ENCODE data around the gene LARP4. TPM values are rescaled to one million over a fixed set of nuclear protein-coding genes. Genes with fewer than 3 reads are reported as not detected.

LARP4 gene
- total RNA-seq, 3 donors from 2014 or later (not counting 1 experiment from before 2014, with no cell fraction given), result 25.1 to 41.1 (median 35.3) TPM

DNA sequence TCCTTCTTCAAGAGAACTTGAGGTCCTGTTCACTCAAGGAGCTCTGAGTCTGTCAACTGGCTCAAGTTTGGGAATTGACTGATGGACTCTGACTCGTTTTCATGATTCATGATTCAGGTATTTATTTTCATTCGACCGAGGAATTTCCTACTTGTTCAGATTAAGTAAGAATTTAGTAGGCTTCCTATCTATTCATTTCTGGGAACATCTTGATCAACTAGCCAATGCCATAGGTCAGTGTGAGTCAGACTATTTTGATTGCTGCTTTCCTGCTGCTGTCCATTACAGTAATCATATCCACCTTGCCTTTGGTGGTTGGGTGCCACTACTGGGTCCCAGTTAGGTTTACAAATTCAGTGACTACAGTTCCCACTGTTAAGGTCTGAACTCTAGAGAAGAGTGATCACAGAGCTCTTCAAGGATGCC, 10.4 kb upstream of the LARP4 start:
- H3K4me1 Mint-ChIP-seq, result no peaks in the 10 kb centered on the region
- Histone ChIP-seq H3K4me3 (ENCODE audit: low read length) (no peak overlapping the region), H3K27me3 (ENCODE audit: control insufficient read depth, insufficient read depth, low read length) (no peaks in the 10 kb centered on the region), H3K36me3 (ENCODE audit: control insufficient read depth, insufficient read depth, low read length) (no peaks in the 10 kb centered on the region), H3K9me3 (ENCODE audit: control insufficient read depth, insufficient read depth, low read length) (no peaks in the 10 kb centered on the region), H3K4me1 (ENCODE audit: control insufficient read depth, insufficient read depth, low read length) (no peaks in the 10 kb centered on the region), H3K27ac (ENCODE audit: low read length) (no peak overlapping the region)
- no peak for ATAC-seq
- no peak overlapping the region for H3K27ac Mint-ChIP-seq
- intact Hi-C loops (cut with micrococcal nuclease), result no loop called here
- H3K36me3 Mint-ChIP-seq, result no peaks in the 10 kb centered on the region
- WGBS (ENCODE audit: insufficient coverage), result 92% methylated on average over 3 of the region's 3 CpGs
- H3K9me3 Mint-ChIP-seq, result no peaks in the 10 kb centered on the region
- no peak for DNase-seq
- H3K27me3 Mint-ChIP-seq (ENCODE audit: low read depth in 2 of 2), result peaks cover 0 to 4% of the 10 kb centered on the region in 2 donors
- no peak overlapping the region for H3K4me3 Mint-ChIP-seq
- TF ChIP-seq, protein P1, sequence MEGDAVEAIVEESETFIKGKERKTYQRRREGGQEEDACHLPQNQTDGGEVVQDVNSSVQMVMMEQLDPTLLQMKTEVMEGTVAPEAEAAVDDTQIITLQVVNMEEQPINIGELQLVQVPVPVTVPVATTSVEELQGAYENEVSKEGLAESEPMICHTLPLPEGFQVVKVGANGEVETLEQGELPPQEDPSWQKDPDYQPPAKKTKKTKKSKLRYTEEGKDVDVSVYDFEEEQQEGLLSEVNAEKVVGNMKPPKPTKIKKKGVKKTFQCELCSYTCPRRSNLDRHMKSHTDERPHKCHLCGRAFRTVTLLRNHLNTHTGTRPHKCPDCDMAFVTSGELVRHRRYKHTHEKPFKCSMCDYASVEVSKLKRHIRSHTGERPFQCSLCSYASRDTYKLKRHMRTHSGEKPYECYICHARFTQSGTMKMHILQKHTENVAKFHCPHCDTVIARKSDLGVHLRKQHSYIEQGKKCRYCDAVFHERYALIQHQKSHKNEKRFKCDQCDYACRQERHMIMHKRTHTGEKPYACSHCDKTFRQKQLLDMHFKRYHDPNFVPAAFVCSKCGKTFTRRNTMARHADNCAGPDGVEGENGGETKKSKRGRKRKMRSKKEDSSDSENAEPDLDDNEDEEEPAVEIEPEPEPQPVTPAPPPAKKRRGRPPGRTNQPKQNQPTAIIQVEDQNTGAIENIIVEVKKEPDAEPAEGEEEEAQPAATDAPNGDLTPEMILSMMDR (IDR thresholded peaks at IDR 0.05), result no peak

DNA sequence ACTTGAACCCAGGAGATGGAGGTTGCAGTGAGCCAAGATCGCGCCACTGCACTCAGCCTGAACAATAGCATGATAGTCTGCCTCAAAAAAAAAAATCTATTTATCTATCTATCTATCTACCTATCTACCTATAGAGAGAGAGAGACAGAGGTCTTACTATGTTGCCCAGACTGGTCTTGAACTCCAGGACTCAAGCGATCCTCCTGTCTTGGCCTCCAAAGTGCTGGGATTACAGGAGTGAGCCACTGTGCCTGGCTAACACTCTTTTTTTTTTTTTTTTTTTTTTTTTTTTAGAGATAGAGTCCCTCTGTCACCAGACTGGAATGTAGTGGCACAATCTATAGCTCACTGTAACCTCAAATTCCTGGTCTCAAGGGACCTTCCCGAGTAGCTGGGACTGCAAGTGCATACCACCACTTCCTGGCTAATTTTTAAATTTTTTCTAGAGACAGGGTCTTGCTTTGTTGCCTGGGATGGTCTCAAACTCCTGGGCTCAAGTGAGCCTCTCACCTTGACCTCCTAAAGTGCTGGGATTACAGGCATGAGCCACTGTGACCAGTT, 6.1 kb upstream of the LARP4 start:
- Mint-ChIP-seq H3K4me3 (no peak overlapping the region), H3K27ac (no peak overlapping the region), H3K27me3 (ENCODE audit: low read depth in 2 of 2) (peaks cover 0 to 11% of the 10 kb centered on the region in 2 donors), H3K36me3 (no peaks in the 10 kb centered on the region), H3K4me1 (no peaks in the 10 kb centered on the region), H3K9me3 (no peaks in the 10 kb centered on the region)
- WGBS (ENCODE audit: insufficient coverage), result 33% methylated on average over 1 of the region's 4 CpGs
- ATAC-seq (no peak), DNase-seq (no peak)
- Histone ChIP-seq H3K27ac (ENCODE audit: low read length) (no peak overlapping the region), H3K9me3 (ENCODE audit: control insufficient read depth, insufficient read depth, low read length) (no peaks in the 10 kb centered on the region), H3K4me1 (ENCODE audit: control insufficient read depth, insufficient read depth, low read length) (no peaks in the 10 kb centered on the region), H3K27me3 (ENCODE audit: control insufficient read depth, insufficient read depth, low read length) (no peaks in the 10 kb centered on the region), H3K4me3 (ENCODE audit: low read length) (no peak overlapping the region), H3K36me3 (ENCODE audit: control insufficient read depth, insufficient read depth, low read length) (no peaks in the 10 kb centered on the region)
- TF ChIP-seq, protein P1 (IDR thresholded peaks at IDR 0.05), result no peak
- intact Hi-C loops (cut with micrococcal nuclease), result no loop called here

DNA sequence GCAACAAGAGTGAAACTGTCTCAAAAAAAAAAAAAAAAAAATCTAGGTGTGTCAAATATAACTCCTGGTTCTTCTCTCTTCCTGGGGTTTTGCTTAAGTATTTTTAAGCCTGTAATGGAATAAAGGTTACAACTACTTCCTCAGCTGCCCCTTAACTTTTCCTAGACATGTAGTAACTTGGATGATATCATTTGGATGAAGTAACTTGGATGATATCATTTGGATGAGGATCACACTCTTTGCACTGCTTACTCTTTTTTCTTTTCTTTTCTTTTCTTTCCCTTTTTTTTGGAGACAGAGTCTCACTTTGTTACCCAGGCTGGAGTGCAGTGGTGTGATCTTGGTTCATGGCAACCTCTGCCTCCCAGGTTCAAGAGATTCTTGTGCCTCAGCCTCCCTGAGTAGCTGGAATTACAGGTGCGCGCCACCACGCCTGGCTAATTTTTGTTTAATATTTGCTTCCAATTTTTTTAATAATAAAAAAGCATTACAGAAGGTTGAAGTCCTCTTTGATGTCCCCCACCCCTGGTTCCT, 3.5 kb upstream of the LARP4 start:
- Histone ChIP-seq H3K9me3 (ENCODE audit: control insufficient read depth, insufficient read depth, low read length) (no peaks in the 10 kb centered on the region), H3K27ac (ENCODE audit: low read length) (no peak overlapping the region), H3K4me1 (ENCODE audit: control insufficient read depth, insufficient read depth, low read length) (peaks cover 8% of the 10 kb centered on the region), H3K27me3 (ENCODE audit: control insufficient read depth, insufficient read depth, low read length) (no peaks in the 10 kb centered on the region), H3K4me3 (ENCODE audit: low read length) (no peak overlapping the region), H3K36me3 (ENCODE audit: control insufficient read depth, insufficient read depth, low read length) (no peaks in the 10 kb centered on the region)
- no peak overlapping the region for H3K4me3 Mint-ChIP-seq
- WGBS (ENCODE audit: insufficient coverage), result no CpG with 5 or more reads among the region's 3 CpGs
- TF ChIP-seq, protein P1 (IDR thresholded peaks at IDR 0.05), result no peak
- intact Hi-C loops (cut with micrococcal nuclease), result no loop called here
- H3K4me1 Mint-ChIP-seq, result peaks cover 20 to 21% of the 10 kb centered on the region in 2 donors
- DNase-seq (no peak), ATAC-seq (no peak)
- no peaks in the 10 kb centered on the region for H3K36me3 Mint-ChIP-seq
- H3K27ac Mint-ChIP-seq, result no peak overlapping the region
- no peaks in the 10 kb centered on the region for H3K9me3 Mint-ChIP-seq
- H3K27me3 Mint-ChIP-seq (ENCODE audit: low read depth in 2 of 2), result peaks cover 0 to 11% of the 10 kb centered on the region in 2 donors

DNA sequence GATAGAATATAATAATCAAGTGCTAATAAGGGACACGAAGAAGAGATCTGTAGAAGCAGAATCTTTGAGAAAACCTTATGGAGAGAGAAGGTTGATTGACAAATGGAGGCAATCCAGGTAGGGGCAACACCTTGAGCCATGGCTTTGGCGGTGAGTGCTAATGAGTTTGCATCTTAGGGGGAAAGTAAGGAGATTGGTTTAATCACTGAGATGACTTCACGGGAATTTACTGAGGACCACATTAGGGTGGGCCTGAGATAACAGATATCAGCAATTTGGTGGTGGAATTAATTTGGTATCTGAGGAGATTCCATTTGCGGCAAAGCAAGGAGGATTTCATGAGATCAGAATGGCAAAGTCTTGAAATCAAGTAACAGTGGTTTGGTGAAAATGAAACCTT, 1.8 kb upstream of the LARP4 start:
- peaks cover 34 to 35% of the 10 kb centered on the region in 2 donors for H3K4me1 Mint-ChIP-seq
- Histone ChIP-seq H3K9me3 (ENCODE audit: control insufficient read depth, insufficient read depth, low read length) (no peaks in the 10 kb centered on the region), H3K4me1 (ENCODE audit: control insufficient read depth, insufficient read depth, low read length) (peaks cover 8% of the 10 kb centered on the region), H3K4me3 (ENCODE audit: low read length) (no peak overlapping the region), H3K36me3 (ENCODE audit: control insufficient read depth, insufficient read depth, low read length) (no peaks in the 10 kb centered on the region), H3K27me3 (ENCODE audit: control insufficient read depth, insufficient read depth, low read length) (no peaks in the 10 kb centered on the region), H3K27ac (ENCODE audit: low read length) (no peak overlapping the region)
- WGBS (ENCODE audit: insufficient coverage), result 98% methylated on average over 4 of the region's 4 CpGs
- no peaks in the 10 kb centered on the region for H3K9me3 Mint-ChIP-seq
- intact Hi-C loops (cut with micrococcal nuclease), result no loop called here
- peak overlapping the region; percentile 62 for H3K4me3 Mint-ChIP-seq
- ATAC-seq (no peak), DNase-seq (no peak)
- no peaks in the 10 kb centered on the region for H3K36me3 Mint-ChIP-seq
- TF ChIP-seq, protein P1 (IDR thresholded peaks at IDR 0.05), result no peak
- H3K27ac Mint-ChIP-seq, result no peak overlapping the region
- H3K27me3 Mint-ChIP-seq (ENCODE audit: low read depth in 2 of 2), result peaks cover 0 to 11% of the 10 kb centered on the region in 2 donors

Measured in natural killer cell (primary cell).